Smooth muscle cell (in vitro differentiated cells): Measurements from ENCODE around the gene IL18. TPM values are rescaled to one million over a fixed set of nuclear protein-coding genes. Genes with fewer than 3 reads are reported as not detected.
"Not testable (repeated sequence)": the region's sequence is repeated elsewhere in the genome, so short reads cannot be mapped to it uniquely, and the experiment has no call there.

Source experiments
- DNase-seq: peaks from one replicate; lab custom pipeline; 2025; ENCODE audit not compliant: unreplicated experiment; lab: John Stamatoyannopoulos, UW
- H2AFZ ChIP-seq: fragments of 200-600 bp; sonication (generic); 2 replicates; pipeline ENCODE4 v1.6.0; 2016; ENCODE audit warnings: antibody characterized with exemption, low read depth, mild to moderate bottlenecking
- H3F3A ChIP-seq: fragments of 200-600 bp; sonication (generic); 2 replicates; pipeline ENCODE4 v1.6.0; 2017; ENCODE audit warnings: antibody characterized with exemption, low read depth
- H3K27ac ChIP-seq: fragments of 200-600 bp; sonication (generic); 2 replicates; pipeline ENCODE4 v1.5.1; 2016; ENCODE audit warnings: low read depth, mild to moderate bottlenecking
- H3K27me3 ChIP-seq: fragments of 200-600 bp; sonication (generic); 2 replicates; pipeline ENCODE4 v1.6.1; 2016; ENCODE audit warnings: low read depth, mild to moderate bottlenecking
- H3K36me3 ChIP-seq: fragments of 200-600 bp; sonication (generic); 2 replicates; pipeline ENCODE4 v1.5.1; 2016; ENCODE audit warnings: low read depth
- H3K4me1 ChIP-seq: fragments of 200-600 bp; sonication (generic); 2 replicates; pipeline ENCODE4 v1.5.1; 2016; ENCODE audit warnings: low read depth
- H3K4me2 ChIP-seq: fragments of 200-600 bp; sonication (generic); 2 replicates; pipeline ENCODE4 v1.6.0; 2016; ENCODE audit warnings: mild to moderate bottlenecking
- H3K4me3 ChIP-seq: fragments of 200-600 bp; sonication (generic); 2 replicates; pipeline ENCODE4 v1.5.1; 2016; ENCODE audit warnings: mild to moderate bottlenecking
- H3K79me2 ChIP-seq: fragments of 200-600 bp; sonication (generic); 2 replicates; pipeline ENCODE4 v1.6.0; 2016; ENCODE audit warnings: low read depth, mild to moderate bottlenecking
- H3K9ac ChIP-seq: fragments of 200-600 bp; sonication (generic); 2 replicates; pipeline ENCODE4 v1.6.0; 2016; ENCODE audit warnings: low read depth
- H3K9me3 ChIP-seq: fragments of 200-600 bp; sonication (generic); replicated peaks from 2 replicates; pipeline ENCODE4 v1.5.1; 2016; ENCODE audit warnings: low read depth
- H4K20me1 ChIP-seq: fragments of 200-600 bp; sonication (generic); 2 replicates; pipeline ENCODE4 v1.6.0; 2016; ENCODE audit warnings: low read depth
- CTCF ChIP-seq: fragments of 200-600 bp; sonication (generic); IDR thresholded peaks from 2 replicates; pipeline ENCODE4 v1.5.1; 2017; ENCODE audit warnings: borderline replicate concordance, mild to moderate bottlenecking, antibody characterized with exemption; ENCODE audit not compliant: insufficient read depth, poor library complexity, severe bottlenecking
- WGBS: methylation state at CpG from one replicate; pipeline ENCODE4 v1.1.7; 2016; ENCODE audit warnings: low lambda C conversion rate; 5-methylcytosine and 5-hydroxymethylcytosine counted together
- polyA plus RNA-seq: library from polyadenylated mRNA; unstranded; fragments of >200 nt; fragmentation: Nextera tagmentation; extraction: Ambion mirVana; gene quantifications from 2 replicates; pipeline ENCODE4 v1.2.1, GENCODE V29; 2016
- total RNA-seq: library from RNA; depleted of rRNA; stranded (reverse); fragments of >200 nt; gene quantifications from 2 replicates; pipeline ENCODE4 v1.2.3, GENCODE V29; 2014

The IL18 gene
- total and polyA plus RNA-seq, 2 experiments from 2014 or later, result 0.34 to 3.0 TPM

GRCh38 chr11:112162761-112163546, 940 bp downstream of the IL18 start:
- H3K36me3 ChIP-seq, result no peaks in the 10 kb centered on the region
- WGBS, result 90% methylated on average over 6 of the region's 6 CpGs
- no peaks in the 10 kb centered on the region for H3K4me1 ChIP-seq
- H4K20me1 ChIP-seq, result no peaks in the 10 kb centered on the region
- DNase-seq, result no peak
- H3K4me2 ChIP-seq, result no peak overlapping the region
- no peak overlapping the region for H3K27ac ChIP-seq
- H3K27me3 ChIP-seq, result no peaks in the 10 kb centered on the region
- TF ChIP-seq CTCF, result no peak
- no peaks in the 10 kb centered on the region for H3K9me3 ChIP-seq
- H3K79me2 ChIP-seq, result no peaks in the 10 kb centered on the region
- H3K4me3 ChIP-seq, result peak overlapping the region; percentile 22
- peaks cover 2% of the 10 kb centered on the region for H3F3A ChIP-seq
- H3K9ac ChIP-seq, result no peak overlapping the region
- no peak overlapping the region for H2AFZ ChIP-seq

DNA sequence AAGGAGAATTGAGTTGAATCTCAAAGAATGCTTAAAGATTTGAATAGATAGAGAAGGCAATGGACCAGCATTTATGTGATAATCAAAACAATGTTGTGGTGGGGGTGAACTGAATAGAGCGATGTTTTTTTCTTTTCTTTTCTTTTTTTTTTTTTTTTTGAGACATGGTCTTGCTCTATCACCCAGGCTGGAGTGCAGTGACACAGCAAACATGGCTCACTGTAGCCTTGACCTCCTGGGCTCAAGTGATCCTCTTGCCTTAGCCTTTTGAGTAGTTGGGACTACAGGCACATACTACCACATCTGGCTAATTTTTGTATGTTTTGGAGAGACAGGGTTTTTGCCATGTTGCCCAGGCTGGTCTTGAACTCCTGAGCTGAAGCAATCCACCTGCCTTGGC, 1.7 kb downstream of the IL18 start:
- not testable (repeated sequence) for H3K4me1 ChIP-seq, H3K79me2 ChIP-seq, H3K9ac ChIP-seq, DNase-seq, H3K9me3 ChIP-seq, H3K4me2 ChIP-seq, H4K20me1 ChIP-seq, H3K27ac ChIP-seq, H3F3A ChIP-seq, H3K36me3 ChIP-seq, H3K4me3 ChIP-seq, H2AFZ ChIP-seq, H3K27me3 ChIP-seq
- WGBS, result 100% methylated on average over 1 of the region's 1 CpG

DNA sequence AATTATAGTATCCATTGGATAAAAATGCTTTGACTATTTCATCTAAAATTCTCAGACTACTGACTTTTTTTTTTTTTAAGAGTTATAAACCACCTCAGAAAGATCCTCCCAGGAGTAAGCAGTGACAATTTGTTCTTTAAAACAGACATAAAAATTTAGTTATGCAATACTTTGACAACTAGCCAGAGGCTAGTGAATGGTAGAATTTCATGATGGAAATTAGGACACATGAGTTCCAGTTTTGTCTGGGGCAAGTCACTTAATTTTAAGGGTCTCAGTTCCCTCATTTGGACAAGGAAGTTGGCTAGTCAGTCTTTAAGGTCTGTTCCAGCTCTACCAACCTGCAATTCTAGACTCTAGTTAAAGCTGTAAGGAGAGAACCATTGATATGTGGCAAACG, 2.9 kb downstream of the IL18 start:
- no peak for TF ChIP-seq CTCF
- H3K4me3 ChIP-seq, result no peak overlapping the region
- no peak overlapping the region for H2AFZ ChIP-seq
- H3K4me1 ChIP-seq, result peaks cover 4% of the 10 kb centered on the region
- no peak overlapping the region for H3K4me2 ChIP-seq
- H3K27me3 ChIP-seq, result no peaks in the 10 kb centered on the region
- 87% methylated on average over 1 of the region's 1 CpG for WGBS
- DNase-seq, result no peak
- H4K20me1 ChIP-seq, result no peaks in the 10 kb centered on the region
- H3K9ac ChIP-seq, result no peak overlapping the region
- H3K79me2 ChIP-seq, result no peaks in the 10 kb centered on the region
- H3K27ac ChIP-seq, result no peak overlapping the region
- H3F3A ChIP-seq, result peaks cover 7% of the 10 kb centered on the region
- H3K36me3 ChIP-seq, result no peaks in the 10 kb centered on the region
- no peaks in the 10 kb centered on the region for H3K9me3 ChIP-seq

GRCh38 chr11:112160091-112160848, 3.6 kb downstream of the IL18 start:
- WGBS, result 74% methylated on average over 2 of the region's 2 CpGs
- Histone ChIP-seq H3K9me3 (no peaks in the 10 kb centered on the region), H4K20me1 (no peaks in the 10 kb centered on the region), H3K79me2 (no peaks in the 10 kb centered on the region), H3K27ac (no peak overlapping the region), H3K4me3 (no peak overlapping the region), H3K4me1 (peaks cover 4% of the 10 kb centered on the region), H3K36me3 (no peaks in the 10 kb centered on the region), H3F3A (peaks cover 7% of the 10 kb centered on the region), H3K9ac (no peak overlapping the region), H3K27me3 (no peaks in the 10 kb centered on the region), H2AFZ (no peak overlapping the region), H3K4me2 (no peak overlapping the region)
- DNase-seq, result no peak
- TF ChIP-seq CTCF, result no peak
